HCT116 (cell line): ENCODE results near the gene PPT2. TPM values are rescaled to one million over a fixed set of nuclear protein-coding genes. Genes with fewer than 3 reads are reported as not detected.

Experiments used
- ATAC-seq: fragments of 200-7000 bp; cut with Tn5 transposase; 2 replicates; pipeline ENCODE4 v1.9.1; 2020; ENCODE audit warnings: mild to moderate bottlenecking, moderate library complexity
- BruUV-seq: library from RNA; stranded (reverse); fragments of 400-500 nt; replicated peaks from 2 replicates; lab custom pipeline; 2021; lab: Mats Ljungman, UMichigan
- CTCF ChIA-PET: fragments of 300-600 bp; sonication (Branson Sonifier 250); formaldehyde crosslinking; loops from one replicate; lab custom pipeline; 2021; ENCODE audit warnings: antibody characterized with exemption; lab: Charles Lee
- POLR2A ChIA-PET: fragments of 300-600, 350-600 bp; sonication (Branson Sonifier 250); formaldehyde crosslinking; loops from one replicate; lab custom pipeline; 2021; ENCODE audit warnings: antibody characterized with exemption; lab: Charles Lee
- RAD21 ChIA-PET, 2 experiments: fragments of 300-600 bp; sonication (Branson Sonifier 250); formaldehyde crosslinking; loops; one replicate each; lab custom pipeline; 2023; ENCODE audit warnings: low total read pairs in 2 of 2; ENCODE audit not compliant: uncharacterized antibody in 2 of 2, unreplicated experiment in 2 of 2, low non-redundant PET in 1 of 2; lab: Charles Lee
- DNase-seq: peaks from one replicate; pipeline ENCODE4 v3.0.0-alpha.2; 2010; ENCODE audit warnings: low read depth, low spot score
- H2AFZ ChIP-seq: fragments of 200-600 bp; shearing (Covaris generic), sonication (generic); 2 replicates; pipeline ENCODE4 v1.6.1; 2017; ENCODE audit warnings: low read depth, mixed run types, mixed read lengths, antibody characterized with exemption, low read length; ENCODE audit not compliant: poor library complexity, severe bottlenecking
- H3K27ac ChIP-seq: 2 replicates; pipeline ENCODE4 v1.5.1; 2012; ENCODE audit warnings: low read depth, low read length
- H3K27me3 ChIP-seq: fragments of 200-600 bp; sonication (generic); 2 replicates; pipeline ENCODE4 v1.6.1; 2016; ENCODE audit warnings: mixed run types, low read length, mixed read lengths; ENCODE audit not compliant: insufficient read depth
- H3K36me3 ChIP-seq, 2 experiments: fragments of 200-500 bp in 1 of 2; fragments of 200-600 bp in 1 of 2; sonication (Bioruptor generic) in 1 of 2; sonication (generic) in 1 of 2; 2 replicates each; pipeline versions ENCODE4 v1.5.1 to v1.6.1; 2014 to 2016; ENCODE audit warnings: low read length in 2 of 2, inconsistent platforms in 1 of 2, mixed read lengths in 1 of 2, mixed run types in 1 of 2; ENCODE audit not compliant: insufficient read depth in 2 of 2, control insufficient read depth in 1 of 2
- H3K4me1 ChIP-seq, 2 experiments: fragments of 200-600 bp in 1 of 2; sonication (generic) in 1 of 2; 2 replicates each; pipeline versions ENCODE4 v1.5.1 to v1.6.1; 2012 to 2017; ENCODE audit warnings: low read length in 2 of 2, inconsistent platforms in 1 of 2, mild to moderate bottlenecking in 1 of 2, mixed read lengths in 1 of 2, mixed run types in 1 of 2, moderate library complexity in 1 of 2; ENCODE audit not compliant: insufficient read depth in 2 of 2, control insufficient read depth in 1 of 2
- H3K4me2 ChIP-seq: fragments of 200-600 bp; sonication (generic); 2 replicates; pipeline ENCODE4 v1.6.1; 2017; ENCODE audit warnings: mixed run types, low read length, mixed read lengths
- H3K4me3 ChIP-seq, 2 experiments: fragments of 200-600 bp in 1 of 2; sonication (generic) in 1 of 2; replicated peaks in 1 of 2; 2 replicates each; pipeline ENCODE4 v1.5.1; 2011 to 2016; ENCODE audit warnings: low read length in 2 of 2, control low read depth in 1 of 2, low read depth in 1 of 2, mild to moderate bottlenecking in 1 of 2, mixed read lengths in 1 of 2, mixed run types in 1 of 2
- H3K79me2 ChIP-seq: fragments of 200-600 bp; sonication (generic); 2 replicates; pipeline ENCODE4 v1.6.1; 2017; ENCODE audit warnings: mild to moderate bottlenecking, mixed run types, low read length, moderate library complexity, mixed read lengths; ENCODE audit not compliant: insufficient read depth
- H3K9ac ChIP-seq: fragments of 200-600 bp; sonication (generic); 2 replicates; pipeline ENCODE4 v1.6.1; 2016; ENCODE audit warnings: low read length, mixed read lengths
- H3K9me2 ChIP-seq: fragments of 200-600 bp; sonication (generic), shearing (Covaris generic); 2 replicates; pipeline ENCODE4 v1.6.1; 2017; ENCODE audit warnings: mixed run types, mild to moderate bottlenecking, moderate library complexity; ENCODE audit not compliant: insufficient read depth
- H3K9me3 ChIP-seq, 2 experiments: fragments of 200-500 bp in 1 of 2; fragments of 200-600 bp in 1 of 2; sonication (Bioruptor generic) in 1 of 2; sonication (generic) in 1 of 2; 2 replicates each; pipeline ENCODE4 v1.6.1; 2014 to 2017; ENCODE audit warnings: low read length in 2 of 2, mixed read lengths in 2 of 2, inconsistent platforms in 1 of 2, low read depth in 1 of 2, mild to moderate bottlenecking in 1 of 2, mixed run types in 1 of 2, moderate library complexity in 1 of 2; ENCODE audit not compliant: control insufficient read depth in 1 of 2, insufficient read depth in 1 of 2
- H4K20me1 ChIP-seq: fragments of 200-600 bp; sonication (generic), shearing (Covaris generic); 2 replicates; pipeline ENCODE4 v1.6.1; 2017; ENCODE audit warnings: mixed run types, mild to moderate bottlenecking, moderate library complexity; ENCODE audit not compliant: insufficient read depth
- ATF3 ChIP-seq: IDR thresholded peaks from 2 replicates; pipeline ENCODE4 v1.6.1; 2012
- CBX3 ChIP-seq: IDR thresholded peaks from 2 replicates; pipeline ENCODE4 v1.6.1; 2012; ENCODE audit warnings: low read depth
- CEBPB ChIP-seq: IDR thresholded peaks from 2 replicates; pipeline ENCODE4 v1.6.1; 2012; ENCODE audit warnings: low read depth
- CTCF ChIP-seq, 3 experiments: fragments of 200-600 bp in 1 of 3; sonication (generic) in 1 of 3; IDR thresholded peaks in 2 of 3; conservative IDR thresholded peaks in 1 of 3; 2 replicates each; pipeline ENCODE4 v1.5.1; 2012 to 2017; ENCODE audit warnings: low read depth in 2 of 3, low read length in 2 of 3, antibody characterized with exemption in 1 of 3, borderline replicate concordance in 1 of 3, control low read depth in 1 of 3, mild to moderate bottlenecking in 1 of 3, mixed read lengths in 1 of 3, mixed run types in 1 of 3, moderate library complexity in 1 of 3; ENCODE audit not compliant: insufficient read depth in 1 of 3
- EGR1 ChIP-seq: IDR thresholded peaks from 2 replicates; pipeline ENCODE4 v1.6.1; 2012; ENCODE audit warnings: low read depth
- ELF1 ChIP-seq: IDR thresholded peaks from 2 replicates; pipeline ENCODE4 v1.6.1; 2012; ENCODE audit warnings: low read depth, borderline replicate concordance
- FOSL1 ChIP-seq: IDR thresholded peaks from 2 replicates; pipeline ENCODE4 v1.6.1; 2012; ENCODE audit warnings: low read depth
- JUND ChIP-seq: IDR thresholded peaks from 2 replicates; pipeline ENCODE4 v1.6.1; 2012
- MAX ChIP-seq: IDR thresholded peaks from 2 replicates; pipeline ENCODE4 v1.6.1; 2012
- POLR2AphosphoS5 ChIP-seq: IDR thresholded peaks from 2 replicates; pipeline ENCODE4 v1.6.1; 2011; ENCODE audit warnings: mild to moderate bottlenecking, low read depth, low read length, moderate library complexity
- SRF ChIP-seq: IDR thresholded peaks from 2 replicates; pipeline ENCODE4 v1.6.1; 2012; ENCODE audit warnings: low read depth
- YY1 ChIP-seq: IDR thresholded peaks from 2 replicates; pipeline ENCODE4 v1.6.1; 2011; ENCODE audit warnings: low read length, low read depth, moderate library complexity, mild to moderate bottlenecking; ENCODE audit not compliant: insufficient replicate concordance; ENCODE audit errors: extremely low read depth
- intact Hi-C: fragments of 100-400 bp; cut with micrococcal nuclease; formaldehyde crosslinking; loops from 2 replicates; pipeline ENCODE4 v1.10.0; 2022
- total RNA-seq: library from RNA; stranded (reverse); gene quantifications from one replicate; pipeline ENCODE4 v1.2.1, GENCODE V29; 2021; ENCODE audit not compliant: unreplicated experiment

Gene PPT2
- total RNA-seq, 1 experiment from 2014 or later: 21.0 TPM

DNA sequence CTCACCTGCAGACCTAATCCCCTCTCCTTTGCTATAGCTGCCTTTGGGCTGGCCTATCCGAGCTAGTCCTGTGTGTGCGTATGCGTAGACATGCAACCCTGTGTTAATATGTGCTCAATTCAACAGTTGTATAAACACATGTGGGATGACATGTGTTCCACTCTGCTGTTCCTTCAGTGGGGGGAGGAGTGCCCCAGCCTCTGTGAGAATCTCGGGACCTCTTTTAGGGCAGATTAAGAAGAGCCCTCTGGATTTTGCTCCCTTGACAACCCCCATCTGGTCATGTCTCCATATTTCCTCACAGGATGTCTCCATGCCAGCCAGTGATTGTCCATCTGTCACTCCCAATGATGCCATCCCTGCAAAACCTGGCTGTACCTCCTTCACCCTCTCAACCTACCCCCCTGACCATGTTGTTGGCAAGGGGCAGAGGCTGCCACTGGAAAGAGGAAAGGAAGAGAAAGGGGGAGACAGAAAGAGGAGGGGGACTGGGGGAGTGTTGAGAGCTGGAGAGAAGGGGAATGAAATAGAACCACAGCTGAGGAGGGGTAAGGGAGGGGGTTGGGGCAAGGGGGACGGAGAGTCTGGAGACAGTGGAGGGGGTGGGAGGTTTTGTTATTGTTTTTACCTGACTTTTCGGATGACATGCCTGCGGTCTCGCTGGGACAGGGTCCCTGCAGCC, 2.6 kb upstream of the PPT2 start:
- no TSS peak for BruUV-seq
- ATAC-seq (no peak), DNase-seq (no peak)
- Histone ChIP-seq H3K27ac (no peak overlapping the region), H3K4me1 (peaks cover 12 to 25% of the 10 kb centered on the region in 2 experiments), H2AFZ (no peak overlapping the region), H3K27me3 (no peaks in the 10 kb centered on the region), H3K79me2 (peaks cover 16% of the 10 kb centered on the region), H3K9me2 (no peaks in the 10 kb centered on the region), H3K9ac (no peak overlapping the region), H3K4me3 (no peak overlapping the region), H3K9me3 (no peaks in the 10 kb centered on the region), H3K36me3 (peaks cover 0 to 2% of the 10 kb centered on the region in 2 experiments; a peak in 1 of 4 replicates), H4K20me1 (no peaks in the 10 kb centered on the region), H3K4me2 (no peak overlapping the region)
- CTCF ChIA-PET: interaction anchor here (0.7 kb wide), 1 partner anchor 717 kb away, joined by 4 read pairs; no protein-coding TSS in a partner anchor
- POLR2A ChIA-PET: interaction anchor here (0.6 to 1.1 kb wide), 3 partner anchors 22 to 324 kb away, joined by 3 read pairs; partner anchors contain the start of gene HSPA1B
- RAD21 ChIA-PET: no interaction called here
- intact Hi-C loops: no loop called here
- TF ChIP-seq EGR1: no peak
- TF ChIP-seq CTCF (IDR thresholded peaks at IDR 0.05 in 2 of 3, conservative IDR thresholded peaks at IDR 0.05 in 1 of 3; ENCODE audit: borderline replicate concordance in 1 of 3, insufficient read depth in 1 of 3, low read depth in 2 of 3, low read length in 2 of 3): no peak
- TF ChIP-seq MAX: no peak
- no peak for TF ChIP-seq JUND
- no peak for TF ChIP-seq YY1
- TF ChIP-seq FOSL1: no peak
- no peak for TF ChIP-seq CEBPB
- no peak for TF ChIP-seq ATF3
- no peak for TF ChIP-seq ELF1
- TF ChIP-seq POLR2AphosphoS5: no peak
- no peak for TF ChIP-seq CBX3
- no peak for TF ChIP-seq SRF
